C1 segment of cervical spinal cord (tissue), 14 donors: ENCODE results near the gene TREX2.

Experiments
- DNase-seq, 14 donors: peaks; one replicate each; lab custom pipeline; 2025; lab: John Stamatoyannopoulos, UW

Gene TREX2

GRCh38 chrX:153438532-153438931, 7.3 kb downstream of the TREX2 start:
- no peak for DNase-seq

- no peak for DNase-seq
These were observed 10.0 kb downstream of the TREX2 start for GRCh38 chrX:153435845-153436244.

GRCh38 chrX:153434801-153435200, 11.1 kb downstream of the TREX2 start:
- no peak for DNase-seq

GRCh38 chrX:153433781-153434285, 12.0 kb downstream of the TREX2 start:
- no peak for DNase-seq

GRCh38 chrX:153433161-153433680, 12.6 kb downstream of the TREX2 start:
- DNase-seq: no peak

- no peak for DNase-seq
These were observed 15.1 kb downstream of the TREX2 start for GRCh38 chrX:153430796-153431195.

GRCh38 chrX:153426204-153426603, 19.7 kb downstream of the TREX2 start:
- DNase-seq: no peak

- no peak for DNase-seq
These were observed 22.2 kb downstream of the TREX2 start for GRCh38 chrX:153423652-153424051.

- no peak for DNase-seq
These were observed 24.0 kb downstream of the TREX2 start for GRCh38 chrX:153421856-153422255.

GRCh38 chrX:153420851-153421599, 24.8 kb downstream of the TREX2 start:
- DNase-seq: no peak

GRCh38 chrX:153417637-153418036, 28.2 kb downstream of the TREX2 start:
- no peak for DNase-seq

- no peak for DNase-seq
These were observed 28.9 kb downstream of the TREX2 start for GRCh38 chrX:153416781-153417450.

- no peak for DNase-seq
These were observed 30.9 kb downstream of the TREX2 start for GRCh38 chrX:153414856-153415510.

GRCh38 chrX:153413731-153414130, 32.1 kb downstream of the TREX2 start:
- DNase-seq: no peak

- no peak for DNase-seq
These were observed 32.8 kb downstream of the TREX2 start for GRCh38 chrX:153412746-153413720.

- DNase-seq: peak in 1 of 14 donors; percentile 23
These were observed 33.8 kb downstream of the TREX2 start for GRCh38 chrX:153411988-153412574.

- peak in 2 of 14 donors; percentile 2 to 29 for DNase-seq
These were observed 34.4 kb downstream of the TREX2 start, which contains the start of gene ZFP92 for GRCh38 chrX:153411255-153411987. Gene ZFP92, plus strand, starts transcription at chrX:153411472. Its CDS starts 6,851 bp downstream, at chrX:153418323.

GRCh38 chrX:153410888-153411254, 35.0 kb downstream of the TREX2 start:
- DNase-seq: no peak

- DNase-seq: no peak
These were observed 35.5 kb downstream of the TREX2 start for GRCh38 chrX:153410373-153410772.
